Stimulated activated CD8-positive, alpha-beta memory T cell treated with anti-CD3 and anti-CD28 coated beads, Interleukin-2, amount 100 ng/mL, for 1 hour (primary cell): ENCODE results near the gene CCSAP.
"Not testable (repeated sequence)": the region's sequence is repeated elsewhere in the genome, so short reads cannot be mapped to it uniquely, and the experiment has no call there.

Experiments
- DNase-seq, 2 donors: peaks; one replicate each; pipeline ENCODE4 v3.0.0-alpha.2; 2020; ENCODE audit warnings: low read depth in 2 of 2

Gene CCSAP

GRCh38 chr1:229325853-229326487, 16.9 kb downstream of the CCSAP start:
- no peak for DNase-seq

- no peak for DNase-seq
Observed at GRCh38 chr1:229325401-229325800, 17.4 kb downstream of the CCSAP start.

DNA sequence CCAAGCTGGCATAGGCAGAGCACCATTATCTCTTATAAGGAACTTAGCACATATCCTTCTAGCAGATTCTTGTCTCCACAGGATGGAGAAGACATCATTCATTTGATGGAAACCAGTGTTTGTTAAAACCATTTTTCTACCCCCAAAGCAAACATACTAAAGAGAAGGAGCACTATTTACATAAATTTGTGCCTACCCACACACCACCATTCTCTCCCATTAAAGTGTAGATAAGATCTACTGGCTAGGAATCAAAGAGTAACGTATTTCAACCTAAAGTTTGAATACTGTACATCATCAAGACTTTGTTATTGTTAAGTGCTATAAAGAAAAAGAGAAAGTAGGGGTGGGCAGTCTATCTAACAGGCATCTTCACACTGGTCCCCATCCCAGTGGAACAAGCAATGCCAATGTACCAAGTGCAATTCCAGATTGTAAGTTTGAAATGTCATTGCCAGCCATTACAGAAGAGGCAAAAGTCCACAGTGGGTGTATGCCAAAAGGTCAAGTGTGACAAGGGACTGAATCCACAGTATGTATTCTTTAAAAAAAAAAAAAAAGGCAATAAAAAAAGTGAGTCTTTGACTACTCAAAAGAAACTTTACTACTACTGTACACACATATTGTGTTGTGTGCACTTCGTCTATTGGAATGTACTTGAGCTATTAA, 18.8 kb downstream of the CCSAP start:
- DNase-seq, result no peak

GRCh38 chr1:229323201-229323600, 19.6 kb downstream of the CCSAP start:
- DNase-seq, result no peak

- no peak for DNase-seq
Observed at GRCh38 chr1:229319487-229319886, 23.4 kb downstream of the CCSAP start.

GRCh38 chr1:229318056-229318455, 24.8 kb downstream of the CCSAP start:
- DNase-seq, result no peak

DNA sequence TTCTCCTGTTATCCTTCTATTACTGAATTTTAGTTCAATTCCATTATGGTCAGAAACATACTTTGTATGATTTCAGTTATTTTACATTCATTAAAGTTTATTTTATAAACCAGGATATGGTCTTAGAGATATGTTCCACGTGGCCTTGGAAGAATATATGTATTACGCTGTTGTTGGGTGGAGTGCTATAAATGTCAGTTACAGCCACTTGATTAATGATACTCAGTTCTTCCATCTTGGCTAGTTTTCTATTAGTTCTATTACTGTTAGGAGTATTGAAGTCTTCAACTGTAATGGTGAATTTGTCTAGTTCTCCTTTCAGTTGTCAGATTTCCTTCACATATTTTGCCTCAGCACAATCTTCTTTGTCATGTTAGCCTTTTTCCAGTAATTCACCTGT, 26.7 kb downstream of the CCSAP start:
- no peak for DNase-seq

DNA sequence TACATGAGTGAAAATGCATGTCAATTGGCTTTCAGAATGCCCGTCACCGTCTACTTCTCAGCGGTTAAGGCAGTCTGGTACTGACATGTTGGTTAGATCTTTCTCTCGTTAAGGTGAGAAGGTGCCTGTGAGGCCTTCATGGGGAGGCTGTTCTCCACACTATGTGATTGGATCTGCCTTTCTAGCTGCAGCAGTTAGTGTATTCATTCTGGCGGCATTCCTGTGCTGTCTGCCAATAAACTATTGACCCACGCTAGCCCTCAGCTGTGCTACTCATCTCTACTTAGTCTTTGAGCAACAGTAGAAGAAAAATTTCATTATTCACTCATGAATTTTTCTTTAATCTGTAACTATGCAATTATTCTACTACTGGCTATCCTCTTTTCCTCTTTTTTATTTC, 32.0 kb downstream of the CCSAP start:
- no peak for DNase-seq

DNA sequence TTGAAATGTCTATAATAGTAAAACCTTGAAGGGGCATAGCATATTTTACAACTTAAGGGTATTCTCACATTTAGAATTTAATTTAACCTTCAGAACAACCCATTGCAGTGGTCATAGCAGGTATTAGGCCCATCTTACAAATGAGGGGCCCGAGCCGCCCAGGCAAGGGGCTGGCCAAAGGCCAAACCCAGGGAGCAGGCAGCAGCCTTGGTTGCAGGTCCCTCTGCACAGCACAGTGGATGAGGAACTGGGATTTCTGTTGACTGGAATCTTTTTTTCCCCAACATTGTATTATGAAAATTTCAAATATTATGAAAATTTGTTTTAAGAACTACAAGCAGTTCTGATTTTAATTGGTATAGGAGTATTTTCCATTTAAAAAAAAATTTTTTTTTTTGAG, 33.2 kb downstream of the CCSAP start:
- DNase-seq, result no peak

GRCh38 chr1:229309074-229309473, 33.8 kb downstream of the CCSAP start:
- no peak for DNase-seq

GRCh38 chr1:229305392-229305791, 37.5 kb downstream of the CCSAP start:
- no peak for DNase-seq

- DNase-seq, result no peak
Observed at GRCh38 chr1:229303855-229304254, 39.0 kb downstream of the CCSAP start.

DNA sequence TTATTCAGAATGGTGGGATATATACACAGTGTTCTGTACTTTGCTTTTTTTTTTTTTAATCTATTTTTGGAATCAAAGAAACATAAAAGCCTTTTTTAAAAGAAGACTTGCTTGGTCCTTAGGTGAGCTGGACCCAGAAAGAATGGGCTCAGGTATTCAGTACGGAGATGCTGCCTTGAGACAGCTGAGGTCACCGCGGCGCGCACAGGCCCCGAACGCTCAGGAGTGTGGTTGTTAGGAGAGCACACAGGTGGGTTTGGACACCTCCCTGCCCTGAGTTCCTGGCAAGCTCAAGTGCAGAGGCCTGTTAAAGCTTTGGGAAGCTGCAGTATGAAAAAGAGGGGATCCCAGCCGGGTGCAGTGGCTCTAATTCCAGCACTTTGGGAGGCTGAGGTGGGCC, 40.1 kb downstream of the CCSAP start:
- DNase-seq, result no peak

DNA sequence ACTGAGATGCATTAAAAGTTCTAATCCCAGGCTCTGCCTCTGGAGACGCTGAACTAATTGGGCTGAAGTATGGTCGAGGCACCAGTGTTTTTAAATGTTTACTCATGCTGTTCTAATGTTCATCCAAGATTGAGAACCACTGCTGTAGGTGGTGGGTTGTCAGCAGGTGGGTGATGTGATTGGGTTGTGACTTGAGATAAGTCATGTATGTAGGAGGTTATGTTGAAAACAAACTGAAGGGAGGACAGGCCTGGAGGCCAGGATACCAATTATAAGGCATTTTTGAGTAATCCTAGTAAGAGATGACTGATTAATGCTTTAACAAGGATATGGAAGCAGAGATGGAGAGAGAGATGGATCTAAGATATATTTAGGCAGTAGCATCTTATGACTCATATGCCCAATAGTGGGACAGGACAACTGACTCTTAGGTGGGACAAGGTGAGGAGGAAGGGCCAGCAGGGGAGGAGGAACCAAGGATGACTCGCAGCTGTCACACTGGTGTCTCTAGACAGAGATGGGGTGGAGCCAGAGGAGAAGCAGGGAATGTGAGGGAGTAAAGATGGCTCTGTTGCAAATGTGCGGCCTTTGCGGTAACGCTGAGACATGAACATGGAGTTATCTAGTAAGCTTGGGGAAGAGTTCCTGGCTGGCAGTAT, 42.6 kb downstream of the CCSAP start:
- no peak for DNase-seq

DNA sequence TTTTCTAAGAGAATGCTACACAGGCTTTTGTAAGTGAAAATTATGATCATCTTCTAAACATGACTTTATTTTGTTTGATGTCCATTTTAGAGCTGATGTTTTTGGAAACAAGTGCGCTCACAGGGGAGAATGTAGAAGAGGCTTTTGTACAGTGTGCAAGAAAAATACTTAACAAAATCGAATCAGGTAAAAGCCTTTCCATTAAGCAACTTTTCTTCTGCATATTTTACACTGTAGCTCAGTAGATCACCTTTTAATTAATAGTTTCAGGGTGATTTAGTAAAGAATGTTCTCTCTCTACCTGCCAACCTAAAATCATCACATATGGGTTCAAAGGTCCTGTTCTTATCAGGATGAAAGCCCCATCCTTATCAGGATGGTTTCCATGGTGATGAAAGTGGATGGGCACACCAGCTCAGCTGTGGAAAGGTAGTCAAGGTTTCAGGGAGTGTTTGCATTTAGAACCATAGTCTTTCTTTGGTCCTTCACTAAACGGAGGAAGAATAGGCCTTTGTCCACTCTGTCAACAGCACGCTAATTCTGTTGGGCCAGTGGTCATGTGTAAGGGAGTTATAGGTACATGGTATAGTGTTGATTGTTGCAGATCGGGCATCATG, 43.9 kb downstream of the CCSAP start:
- no peak for DNase-seq

- no peak for DNase-seq
Observed at GRCh38 chr1:229298420-229298819, 44.4 kb downstream of the CCSAP start.

- no peak for DNase-seq
Observed at GRCh38 chr1:229297746-229298145, 45.1 kb downstream of the CCSAP start.

DNA sequence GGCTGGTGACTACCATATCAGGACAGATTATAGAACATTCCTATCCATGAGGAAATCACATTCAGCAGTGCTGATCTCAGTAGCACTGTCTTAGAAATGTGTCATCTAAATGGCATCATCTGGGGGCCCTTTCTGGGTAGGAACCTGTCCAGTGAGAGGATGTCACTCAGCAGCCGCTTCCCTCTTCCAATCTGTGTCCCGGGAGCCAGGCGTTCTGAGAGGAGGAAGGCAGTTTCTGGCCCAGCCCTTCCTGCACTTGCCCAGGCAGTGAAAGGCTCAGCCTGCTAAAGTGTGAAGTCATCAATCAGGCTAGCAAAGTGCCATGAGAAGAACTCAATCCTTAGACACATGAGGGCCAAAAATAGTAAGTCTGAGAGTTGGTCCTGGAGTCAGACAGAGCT, 46.3 kb downstream of the CCSAP start:
- no peak for DNase-seq

GRCh38 chr1:229295745-229296144, 47.1 kb downstream of the CCSAP start:
- no peak for DNase-seq

DNA sequence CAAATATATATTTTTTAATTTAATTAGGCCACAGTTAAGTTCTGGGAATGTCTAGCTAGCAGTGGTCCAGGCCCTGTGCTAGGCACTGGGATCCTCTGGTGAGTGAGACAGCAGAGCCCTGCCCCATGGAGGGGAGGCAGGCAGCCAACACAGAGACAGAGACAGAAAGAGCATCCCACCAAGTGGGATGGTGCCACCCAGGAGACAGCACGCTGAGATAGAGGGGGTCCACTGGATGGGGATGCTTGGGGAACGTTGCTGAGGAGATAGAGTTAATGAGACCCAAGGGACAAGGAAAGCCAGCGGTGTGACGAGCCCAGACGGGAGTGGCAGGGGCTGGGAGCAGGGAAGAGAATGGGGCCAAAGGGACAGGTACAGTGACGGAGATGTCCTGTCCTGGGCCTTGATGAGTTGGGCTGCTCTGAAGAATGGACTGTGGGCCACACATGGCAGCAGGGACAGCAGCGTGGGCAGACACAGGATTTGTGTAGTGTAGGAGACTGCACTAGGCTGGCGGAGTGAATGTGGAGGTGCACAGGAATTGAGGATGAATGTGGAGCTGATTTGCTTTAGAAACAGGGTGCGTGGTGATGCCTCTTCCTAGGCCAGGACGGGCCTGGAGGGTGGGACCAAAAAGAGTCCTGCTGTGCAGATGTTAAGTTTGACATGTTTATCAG, 49.2 kb downstream of the CCSAP start:
- no peak for DNase-seq

GRCh38 chr1:229291686-229292085, 51.2 kb downstream of the CCSAP start:
- not testable (repeated sequence) for DNase-seq

DNA sequence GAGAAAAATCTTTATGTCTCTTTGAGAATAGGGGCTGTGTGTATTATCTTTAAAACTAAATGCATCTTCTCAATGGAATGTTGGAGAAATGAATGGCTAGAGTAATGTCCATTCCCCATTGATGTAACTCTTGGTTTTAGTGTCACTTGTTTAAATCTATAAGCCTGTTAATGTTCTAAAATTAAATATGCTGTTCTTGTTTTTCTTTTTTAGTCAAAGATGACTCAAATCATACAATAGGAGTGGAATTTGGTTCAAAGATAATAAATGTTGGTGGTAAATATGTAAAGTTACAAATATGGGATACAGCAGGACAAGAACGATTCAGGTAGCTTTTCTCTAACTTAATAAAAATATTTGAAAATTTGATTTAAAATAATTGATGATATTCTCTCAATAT, 54.3 kb downstream of the CCSAP start:
- no peak for DNase-seq
